Measurements from ENCODE around the gene BTBD16. TPM values are rescaled to one million over a fixed set of nuclear protein-coding genes. Genes with fewer than 3 reads are reported as not detected.

BTBD16 gene
- total RNA-seq, 1 donor from 2014 or later: not detected

GRCh38 chr10:122293156-122293960, 22.3 kb downstream of the BTBD16 start:
- no peak for TF ChIP-seq CTCF (conservative IDR thresholded peaks at IDR 0.05)
- Mint-ChIP-seq H3K4me1 (no peaks in the 10 kb centered on the region), H3K27me3 (ENCODE audit: low read depth) (peaks cover 3% of the 10 kb centered on the region), H3K27ac (ENCODE audit: unreplicated experiment) (no peak overlapping the region), H3K36me3 (ENCODE audit: low read depth) (no peaks in the 10 kb centered on the region), H3K9me3 (no peaks in the 10 kb centered on the region), H3K4me3 (no peak overlapping the region)
- no peak for DNase-seq (ENCODE audit: low read depth, low spot score)

DNA sequence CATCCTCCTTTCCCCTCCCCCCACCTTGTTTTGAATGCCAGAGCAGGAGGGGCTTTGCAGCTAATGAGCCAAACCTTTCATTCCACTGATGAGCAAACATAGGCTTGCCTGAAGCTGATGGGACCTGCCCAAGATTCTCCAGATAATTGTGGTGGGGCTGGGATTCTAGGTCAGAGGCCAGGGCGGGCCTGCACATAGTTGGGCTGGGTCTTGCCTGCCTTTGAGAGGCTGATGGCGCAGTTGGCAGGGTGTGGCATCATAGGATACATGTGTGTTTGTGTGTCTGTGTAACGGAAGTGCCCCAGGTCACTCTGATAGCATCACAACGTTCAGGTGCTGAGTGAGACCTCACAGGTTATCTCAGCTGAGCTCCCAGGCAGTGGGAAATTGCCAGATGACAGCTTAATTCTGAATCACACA, 22.9 kb downstream of the BTBD16 start:
- Mint-ChIP-seq H3K27ac (ENCODE audit: unreplicated experiment) (no peak overlapping the region), H3K36me3 (ENCODE audit: low read depth) (no peaks in the 10 kb centered on the region), H3K27me3 (ENCODE audit: low read depth) (peaks cover 6% of the 10 kb centered on the region), H3K9me3 (no peaks in the 10 kb centered on the region), H3K4me1 (peaks cover 4% of the 10 kb centered on the region), H3K4me3 (no peak overlapping the region)
- DNase-seq (ENCODE audit: low read depth, low spot score): no peak
- TF ChIP-seq CTCF (conservative IDR thresholded peaks at IDR 0.05): no peak

- TF ChIP-seq CTCF (conservative IDR thresholded peaks at IDR 0.05): no peak
- Mint-ChIP-seq H3K4me3 (no peak overlapping the region), H3K27me3 (ENCODE audit: low read depth) (peaks cover 8% of the 10 kb centered on the region), H3K9me3 (no peaks in the 10 kb centered on the region), H3K36me3 (ENCODE audit: low read depth) (no peaks in the 10 kb centered on the region), H3K27ac (ENCODE audit: unreplicated experiment) (no peak overlapping the region), H3K4me1 (peaks cover 8% of the 10 kb centered on the region)
- DNase-seq (ENCODE audit: low read depth, low spot score): no peak
Measured at GRCh38 chr10:122294511-122295450, 23.7 kb downstream of the BTBD16 start.

GRCh38 chr10:122295451-122295809, 24.3 kb downstream of the BTBD16 start:
- no peak overlapping the region for H3K4me3 Mint-ChIP-seq
- TF ChIP-seq CTCF (conservative IDR thresholded peaks at IDR 0.05): no peak
- H3K27ac Mint-ChIP-seq (ENCODE audit: unreplicated experiment): no peak overlapping the region
- no peaks in the 10 kb centered on the region for H3K9me3 Mint-ChIP-seq
- peaks cover 8% of the 10 kb centered on the region for H3K4me1 Mint-ChIP-seq
- no peak for DNase-seq (ENCODE audit: low read depth, low spot score)
- H3K27me3 Mint-ChIP-seq (ENCODE audit: low read depth): peaks cover 8% of the 10 kb centered on the region
- no peaks in the 10 kb centered on the region for H3K36me3 Mint-ChIP-seq (ENCODE audit: low read depth)

- H3K9me3 Mint-ChIP-seq: no peaks in the 10 kb centered on the region
- TF ChIP-seq CTCF (conservative IDR thresholded peaks at IDR 0.05): no peak
- no peak overlapping the region for H3K4me3 Mint-ChIP-seq
- H3K4me1 Mint-ChIP-seq: peaks cover 8% of the 10 kb centered on the region
- H3K36me3 Mint-ChIP-seq (ENCODE audit: low read depth): no peaks in the 10 kb centered on the region
- peaks cover 8% of the 10 kb centered on the region for H3K27me3 Mint-ChIP-seq (ENCODE audit: low read depth)
- no peak overlapping the region for H3K27ac Mint-ChIP-seq (ENCODE audit: unreplicated experiment)
- DNase-seq (ENCODE audit: low read depth, low spot score): no peak
Measured at GRCh38 chr10:122296363-122297120, 25.4 kb downstream of the BTBD16 start.
